Smooth muscle cell of the brain vasculature (primary cell): ENCODE results near the gene HOXB4.

Experiments
- DNase-seq: peaks from one replicate; pipeline ENCODE4 v3.0.0-alpha.2; 2012; ENCODE audit warnings: low read depth, low spot score

HOXB4 gene

DNA sequence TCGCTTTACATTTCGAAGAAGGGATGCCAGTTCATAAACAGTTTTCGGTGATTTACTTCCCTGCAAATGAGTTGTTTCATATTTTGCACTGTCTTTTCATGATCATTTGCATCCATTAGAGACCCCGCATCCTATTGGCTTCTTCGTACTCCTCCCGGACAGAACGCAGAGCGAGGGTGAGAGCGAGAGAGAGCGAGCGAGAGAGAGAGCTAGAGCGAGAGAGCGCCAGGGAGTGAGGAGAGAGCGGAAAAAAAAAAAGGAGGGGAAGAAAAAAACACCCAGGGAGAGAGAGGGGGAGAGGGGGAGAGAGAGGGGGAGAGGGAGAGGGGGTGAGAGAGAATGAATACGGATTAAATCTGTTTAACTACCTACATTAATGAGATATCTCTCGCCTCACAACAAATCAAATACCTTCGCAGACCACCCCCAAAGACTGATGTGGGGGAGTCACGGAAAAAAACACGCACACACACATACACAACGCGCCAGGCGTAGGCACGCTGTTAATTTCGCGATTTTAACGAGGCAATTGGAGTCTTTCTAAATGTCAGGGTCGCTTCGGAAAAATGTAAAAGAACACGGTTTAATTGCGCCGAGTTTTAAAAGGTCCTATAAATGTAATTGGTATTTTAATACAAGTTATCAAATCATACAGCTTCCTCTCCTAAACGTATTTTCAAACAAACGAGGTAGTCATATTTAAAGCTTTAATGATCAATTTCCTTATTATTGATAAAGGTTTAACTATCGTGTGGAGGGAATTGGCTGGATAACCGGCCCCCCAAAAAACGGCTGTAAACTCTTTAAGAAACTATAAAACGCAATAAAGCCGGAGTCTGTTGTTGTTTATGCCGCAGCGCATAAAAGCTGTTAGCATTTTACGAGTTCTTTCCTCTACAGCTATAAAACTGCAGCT is 37.2 kb upstream of the HOXB4 start, which contains the start of gene HOXB8:
Gene HOXB8 (minus strand): TSS at position 246 of the 916 bp plus-strand sequence. CDS start 588 bp downstream, outside the sequence.
- no peak for DNase-seq

DNA sequence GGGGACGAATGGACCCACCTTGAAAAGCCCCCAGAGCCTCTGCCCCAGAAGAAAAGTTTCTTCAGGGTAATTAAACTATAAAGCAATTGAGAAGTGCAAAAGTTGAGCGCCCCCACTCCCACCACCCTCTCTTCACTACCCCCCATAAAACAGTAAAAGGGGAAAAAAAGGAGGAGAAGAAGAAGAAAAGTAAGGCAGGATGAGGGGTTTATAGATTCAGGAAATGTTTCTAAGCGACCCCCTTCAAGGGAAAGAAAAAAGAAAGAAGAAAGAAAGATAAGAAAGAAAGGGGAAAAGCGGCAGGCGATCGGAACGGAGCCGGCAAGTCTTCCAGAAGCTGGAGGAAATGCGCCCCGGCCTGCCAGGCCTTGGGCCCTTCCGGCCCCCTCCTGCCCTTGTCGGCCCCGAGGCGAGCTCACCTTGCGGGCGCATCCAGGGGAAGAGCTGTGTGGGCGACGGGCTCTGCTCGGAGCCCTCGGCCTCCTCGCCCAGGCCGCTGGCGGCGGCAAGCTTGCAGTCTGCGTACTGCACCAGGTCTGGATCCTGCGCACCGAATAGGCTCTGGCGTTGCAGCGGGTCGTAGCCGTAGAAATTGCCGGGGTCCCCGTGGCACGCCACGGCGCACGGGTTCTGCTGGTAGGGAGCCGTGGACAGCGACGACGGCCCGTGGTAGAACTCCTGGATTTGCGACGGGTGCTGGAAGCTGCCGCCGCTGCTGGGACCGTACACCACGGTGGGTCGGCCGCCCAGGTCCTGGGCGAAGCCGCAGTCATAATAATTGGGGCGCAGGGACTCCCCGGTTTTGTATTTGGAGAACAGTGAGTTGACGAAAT is 35.9 kb upstream of the HOXB4 start:
- DNase-seq: no peak

DNA sequence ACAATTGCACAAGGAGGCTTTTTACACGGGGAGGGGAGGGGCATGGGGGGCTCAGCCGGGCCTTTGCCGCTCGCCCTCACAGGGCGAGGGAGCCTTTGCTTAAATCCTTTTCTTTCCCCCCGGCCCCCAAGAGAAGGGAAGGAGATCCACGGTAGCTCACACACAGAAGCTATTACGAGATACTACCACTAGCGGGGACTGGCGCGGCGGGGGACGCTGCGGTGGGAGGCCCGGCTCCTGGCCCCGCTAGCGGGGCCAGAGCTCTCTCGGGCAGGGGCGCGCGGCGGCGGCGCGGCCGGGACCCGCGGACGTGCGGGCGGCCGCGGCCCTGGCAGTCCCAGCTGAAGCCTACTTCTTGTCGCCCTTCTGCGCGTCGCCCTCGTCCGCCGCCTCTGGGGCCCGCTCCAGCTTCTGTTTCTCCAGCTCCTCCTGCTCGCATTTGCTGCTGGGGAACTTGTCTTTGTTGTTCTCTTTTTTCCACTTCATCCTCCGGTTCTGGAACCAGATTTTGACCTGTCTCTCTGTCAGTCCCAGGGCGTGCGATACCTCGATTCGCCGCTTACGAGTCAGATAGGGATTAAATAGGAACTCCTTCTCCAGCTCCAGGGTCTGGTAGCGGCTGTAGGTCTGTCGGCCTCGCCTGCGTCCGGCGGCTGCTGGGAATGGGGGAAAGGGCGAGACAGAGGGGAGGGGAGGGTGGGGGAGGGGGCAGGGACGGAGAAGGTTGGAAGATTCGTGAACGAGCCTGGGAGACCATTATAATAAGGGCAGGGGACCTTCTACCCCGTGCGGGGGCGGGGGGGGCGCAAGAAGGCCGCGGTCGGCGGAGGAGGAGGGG is 34.9 kb upstream of the HOXB4 start:
- no peak for DNase-seq

DNA sequence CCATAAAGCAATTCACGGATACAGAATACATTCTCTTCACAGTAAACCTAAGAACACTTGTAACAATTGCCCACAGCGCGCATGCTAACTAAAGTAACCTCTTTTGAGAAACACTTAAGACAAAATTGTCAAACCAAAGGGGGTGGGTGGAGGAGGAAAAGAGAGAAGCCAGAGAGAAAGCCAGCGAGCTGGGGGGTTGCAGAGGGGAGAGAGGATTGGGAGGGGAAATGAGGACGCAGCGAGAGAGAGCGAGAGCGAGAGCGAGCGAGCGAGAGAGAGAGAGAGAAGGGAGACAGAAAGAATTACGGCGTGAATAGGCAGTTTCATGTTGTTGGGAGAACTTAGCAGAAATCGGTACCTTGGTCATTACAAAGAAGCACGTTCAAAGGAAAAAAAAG is 34.3 kb upstream of the HOXB4 start:
- DNase-seq: no peak

DNA sequence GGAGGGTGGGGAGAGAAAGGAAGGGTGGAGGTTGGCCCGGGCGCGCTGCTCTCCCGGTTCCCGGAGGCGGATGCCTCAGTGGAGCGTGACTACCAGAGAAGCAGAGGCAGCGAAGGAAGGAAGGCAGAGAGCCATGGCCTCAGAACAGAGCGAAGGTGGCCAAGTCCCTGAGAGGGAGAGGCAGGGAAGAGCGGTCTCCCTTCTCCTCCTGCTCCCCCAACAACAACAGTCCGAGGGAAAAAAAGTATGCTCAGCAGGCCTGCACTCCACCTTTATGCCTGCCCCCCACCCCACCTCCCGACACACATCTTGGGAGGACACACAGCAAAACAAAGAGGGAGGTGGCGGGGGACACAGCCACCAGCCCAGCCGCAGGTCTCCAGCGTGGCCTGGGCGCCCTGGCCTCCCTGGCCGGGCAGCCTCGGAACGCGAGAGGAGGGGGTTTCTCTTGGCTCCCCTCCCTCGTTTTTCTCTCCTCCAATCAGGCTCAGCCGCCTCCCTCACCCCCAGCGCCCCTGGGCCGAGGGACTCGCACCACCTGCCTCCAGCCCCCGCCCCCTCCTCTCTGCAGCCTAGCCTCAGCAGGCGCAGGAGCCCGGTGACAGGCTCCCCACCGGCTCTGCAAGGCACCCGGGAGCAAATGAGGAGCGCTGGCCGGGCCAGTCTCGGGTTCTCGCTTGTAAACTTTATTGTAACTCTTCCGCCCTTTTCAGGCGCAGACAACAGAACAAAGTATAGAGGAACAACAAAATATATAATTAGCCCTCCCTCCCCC is 33.7 kb upstream of the HOXB4 start:
- DNase-seq: no peak

DNA sequence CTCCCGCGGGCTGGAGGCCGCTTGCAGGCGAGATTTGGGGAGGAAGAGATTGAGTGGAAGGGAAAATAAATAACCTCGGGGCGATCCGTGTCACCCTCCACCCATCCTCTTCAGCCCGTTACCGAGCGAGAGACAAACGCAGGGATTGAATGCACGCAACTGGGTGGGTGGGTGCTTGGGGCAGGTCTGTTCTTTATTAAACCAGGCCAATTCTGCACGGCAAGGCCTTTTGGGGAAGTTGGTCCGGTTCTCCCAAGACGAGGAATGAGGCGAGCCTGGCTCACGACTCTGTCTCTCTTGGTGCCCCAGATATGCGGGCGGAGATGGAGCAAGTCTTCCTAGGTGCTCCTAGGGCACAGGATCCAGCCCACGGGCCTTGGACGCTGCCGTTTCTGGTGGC is 33.1 kb upstream of the HOXB4 start:
- no peak for DNase-seq

DNA sequence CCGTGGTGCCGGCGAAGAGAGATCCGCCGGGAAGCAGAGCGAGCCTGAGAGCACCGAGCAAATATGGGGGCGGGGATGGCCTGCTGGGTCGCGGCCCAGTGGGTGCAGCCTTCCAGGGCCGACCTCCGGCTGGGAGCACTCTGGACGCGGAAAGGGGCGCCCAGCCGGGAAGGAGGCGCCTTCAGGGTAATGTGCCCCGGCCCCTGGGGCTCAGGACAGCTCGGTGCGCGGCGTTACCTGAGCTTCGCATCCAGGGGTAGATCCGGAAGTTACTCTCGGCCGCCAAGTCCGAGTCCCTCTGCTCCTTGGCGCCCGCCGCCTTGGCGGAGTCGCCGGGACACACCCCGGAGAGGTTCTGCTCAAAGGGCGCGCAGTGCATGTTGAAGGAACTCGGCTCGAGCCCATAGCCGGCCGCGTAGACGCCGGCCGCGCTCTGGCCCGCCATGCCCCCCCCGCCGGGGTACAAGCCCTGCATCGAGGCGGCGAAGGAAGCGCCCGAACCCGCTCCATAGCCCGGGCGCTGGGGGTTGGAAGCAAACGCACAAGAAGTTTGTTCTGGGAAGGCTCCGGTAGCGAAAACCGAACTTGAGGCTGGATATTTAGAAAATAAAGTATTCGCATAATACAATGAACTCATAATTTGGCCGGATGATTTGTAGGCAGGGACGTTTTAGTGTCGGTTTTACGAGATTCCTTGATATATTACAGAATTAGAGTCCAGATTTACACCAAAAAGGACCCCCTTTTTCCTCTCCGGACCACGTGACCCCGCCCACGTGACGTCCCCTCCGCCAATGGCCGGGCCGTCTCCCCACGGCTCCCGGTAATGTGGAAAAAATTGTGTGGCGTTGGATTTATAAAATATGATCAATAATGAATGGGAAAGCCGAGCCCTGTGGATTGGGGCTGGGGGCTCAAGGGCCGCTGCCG is 32.4 kb upstream of the HOXB4 start, which contains the start of gene HOXB7:
Gene HOXB7 (minus strand): TSS at position 736 of the 930 bp plus-strand sequence. CDS start 99 bp downstream, at position 637.
- DNase-seq: no peak

DNA sequence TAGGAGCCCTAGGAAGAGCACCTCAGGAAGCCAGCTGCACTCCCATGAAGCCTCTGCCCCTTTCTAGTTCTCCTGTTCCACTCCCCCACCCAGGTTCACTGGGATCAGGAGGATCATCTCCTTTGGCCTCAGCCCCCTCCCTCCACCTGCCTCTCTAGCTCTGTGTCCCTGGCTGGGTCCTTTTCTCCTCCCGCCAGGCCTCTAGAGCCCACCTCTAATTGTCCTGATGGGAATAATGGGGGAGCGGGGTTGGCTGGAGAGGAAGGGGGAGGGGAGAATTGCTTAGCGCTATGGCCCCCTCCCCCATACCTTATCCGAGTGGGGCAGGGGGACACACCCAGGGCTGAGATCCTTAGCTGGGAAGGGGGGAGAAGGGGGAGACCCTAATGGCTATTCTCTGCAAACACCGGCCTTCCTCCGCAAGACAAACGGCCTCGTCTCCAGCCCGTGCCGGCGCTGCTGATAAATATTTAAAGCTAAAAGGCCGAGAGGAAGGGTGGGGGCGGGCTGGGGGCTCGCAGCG is 31.7 kb upstream of the HOXB4 start:
- no peak for DNase-seq

DNA sequence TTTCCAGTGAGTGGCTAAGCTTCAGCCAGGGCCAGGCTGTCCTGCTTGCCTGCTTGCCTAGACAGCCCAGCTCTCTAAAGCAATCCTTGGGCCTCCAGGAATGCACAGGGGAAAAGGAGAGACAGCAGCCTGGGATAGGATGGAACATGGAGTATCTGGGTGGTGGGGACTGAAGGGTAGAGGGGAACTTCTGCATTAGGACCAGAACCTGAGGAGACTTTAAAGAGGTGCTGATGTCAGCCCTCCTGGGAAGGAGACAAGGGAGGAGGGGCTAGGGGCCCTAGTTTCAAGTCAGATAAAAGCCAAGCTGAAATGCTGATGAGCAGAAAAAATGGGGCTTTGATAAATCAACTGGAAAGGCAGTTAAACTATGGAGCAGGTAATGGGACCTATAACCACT is 30.9 kb upstream of the HOXB4 start:
- DNase-seq: no peak

DNA sequence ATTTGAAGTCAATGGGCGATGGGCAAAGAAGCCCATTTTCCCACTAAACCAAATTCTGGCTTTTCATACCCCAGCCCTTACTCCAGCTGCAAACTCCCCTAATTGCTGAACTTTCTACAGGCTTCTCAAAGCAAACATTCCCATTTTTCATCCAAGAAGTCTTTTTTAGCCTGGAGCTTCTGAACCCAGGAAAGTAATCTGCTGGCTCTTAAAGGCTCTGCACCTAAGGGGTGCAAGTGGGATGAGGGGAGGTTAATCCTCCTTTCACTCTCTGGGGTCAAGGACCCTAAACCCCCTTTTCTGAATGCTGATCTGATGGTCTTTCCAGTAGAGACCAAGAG is 30.3 kb upstream of the HOXB4 start:
- DNase-seq: no peak

DNA sequence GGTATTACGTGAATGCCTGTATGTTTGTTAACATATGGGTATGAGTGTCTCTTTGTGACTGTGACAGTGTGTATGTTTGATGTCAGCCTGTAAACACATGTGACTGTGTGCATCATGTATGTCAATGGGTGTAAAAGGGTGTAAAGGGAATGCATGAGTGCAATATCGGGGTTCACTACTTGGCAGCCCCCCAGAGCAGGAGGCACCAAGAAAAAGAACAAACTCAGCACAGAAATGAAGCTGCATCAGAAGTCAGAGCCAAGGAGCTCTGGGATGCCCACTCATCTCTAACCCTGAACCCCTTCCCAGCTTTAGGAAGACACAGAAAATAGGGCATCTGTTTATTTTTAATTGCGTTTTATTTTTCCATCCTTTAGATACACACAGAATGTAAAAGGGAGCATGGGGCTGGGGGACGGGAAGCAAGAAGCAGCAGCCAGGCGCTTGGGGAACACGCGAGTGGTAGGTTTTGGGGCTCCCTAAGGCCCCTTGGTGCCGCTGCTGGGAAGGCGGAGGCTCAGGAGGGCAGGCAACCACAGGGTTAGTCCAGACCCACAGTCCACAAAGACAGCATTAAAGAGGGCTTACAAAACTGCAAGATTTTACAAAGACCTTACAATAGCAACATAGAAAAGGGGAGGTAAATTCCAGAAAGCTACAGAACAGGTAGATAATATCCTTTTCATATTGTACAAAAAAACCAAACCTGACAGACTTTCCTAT is 28.9 kb upstream of the HOXB4 start:
- DNase-seq: no peak

DNA sequence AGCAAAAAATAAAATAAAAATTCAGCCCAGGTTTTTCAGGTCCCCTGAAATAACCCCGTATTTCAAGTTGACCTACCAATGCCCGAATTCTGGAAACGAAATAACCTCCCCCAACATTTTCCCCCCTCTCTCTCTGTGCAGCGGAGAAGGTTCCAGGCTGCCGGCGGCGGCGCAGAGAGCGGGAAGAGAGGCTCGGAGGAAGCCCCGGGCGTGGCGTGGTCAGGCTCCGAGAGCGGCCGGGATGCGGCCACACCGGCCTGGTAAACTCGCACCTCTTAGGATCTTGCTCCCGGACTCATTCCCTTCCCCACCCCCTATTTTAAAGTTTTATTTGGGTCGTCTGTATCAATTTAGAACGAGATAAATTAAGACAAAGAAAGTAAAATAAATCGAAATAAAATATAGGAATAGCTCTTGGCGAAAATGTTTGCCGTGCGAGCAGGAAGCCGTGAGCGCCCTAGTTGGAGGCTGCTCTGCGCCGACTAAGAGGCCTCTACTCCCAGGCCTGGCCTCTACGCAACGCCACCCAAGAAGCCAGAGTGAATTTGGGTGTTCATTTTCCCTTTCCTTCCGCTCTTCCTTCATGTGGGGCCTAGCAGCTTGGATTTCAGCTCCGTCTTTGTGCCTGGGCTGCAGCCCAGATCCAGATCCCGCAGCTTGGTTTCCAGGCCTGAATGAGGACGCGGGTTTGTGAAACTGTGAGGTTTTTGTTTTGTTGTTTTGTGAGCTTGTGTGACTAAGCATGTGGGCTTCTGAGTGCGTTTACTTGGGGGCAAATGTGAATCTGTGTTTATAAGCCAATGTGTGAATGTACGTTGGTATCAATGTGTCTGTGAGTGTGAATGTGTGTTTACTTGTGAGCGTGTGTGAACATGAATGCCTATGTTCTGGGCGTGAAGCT is 28.1 kb upstream of the HOXB4 start:
- no peak for DNase-seq

DNA sequence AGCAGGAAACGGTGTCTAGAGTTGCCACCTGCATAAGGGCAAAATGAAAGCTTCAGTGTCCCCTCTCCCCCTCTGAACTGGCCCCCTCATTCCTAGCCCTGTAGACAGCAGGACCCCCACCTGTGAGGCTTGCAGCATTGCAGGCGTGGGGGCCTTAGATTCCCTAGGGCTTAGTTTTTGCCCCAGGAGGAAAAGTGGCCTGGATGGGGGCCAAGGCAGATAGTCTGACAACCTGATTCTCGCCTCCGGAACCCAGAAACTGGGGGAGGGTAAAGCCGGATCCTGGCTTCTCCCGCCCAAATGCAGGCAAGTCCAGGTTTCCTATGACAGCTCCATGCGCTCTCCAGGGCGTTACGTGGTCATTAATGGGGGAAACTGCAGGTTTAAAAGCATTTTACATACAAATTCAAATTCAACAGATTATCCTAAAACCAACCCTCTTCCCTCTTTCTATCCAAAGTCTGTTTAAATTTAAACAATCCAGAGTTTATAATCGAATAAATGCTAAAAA is 27.3 kb upstream of the HOXB4 start:
- DNase-seq: no peak

DNA sequence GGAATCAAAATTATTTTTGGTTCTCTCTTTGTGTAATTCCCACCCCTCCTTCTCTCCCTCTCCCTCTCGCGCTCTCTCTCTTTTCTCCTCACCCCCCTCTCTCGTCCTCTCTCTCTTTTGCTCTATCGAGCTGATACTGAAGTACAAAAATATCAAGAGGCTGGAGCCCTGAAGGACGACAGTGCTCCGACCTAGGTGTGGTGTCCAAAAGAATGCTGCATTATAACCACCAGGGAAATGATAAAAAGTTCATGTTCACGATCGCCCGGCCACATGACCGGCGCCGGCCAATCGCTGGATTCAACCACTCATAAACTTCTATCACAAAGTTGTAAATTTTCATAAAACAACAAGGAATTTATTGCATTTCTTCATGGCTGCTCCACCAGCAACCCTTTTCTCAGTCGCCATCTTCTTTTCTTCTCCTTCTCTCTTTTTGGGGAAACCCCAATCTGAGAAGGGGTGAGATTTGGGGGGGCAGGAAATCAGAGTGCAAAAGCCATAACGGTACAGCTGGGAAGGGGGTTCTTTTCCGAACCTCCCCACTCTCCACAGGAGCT is 26.7 kb upstream of the HOXB4 start, which contains the start of gene HOXB6:
Gene HOXB6 (minus strand): TSS at position 217 of the 560 bp plus-strand sequence. CDS start 6,836 bp downstream, outside the sequence.
- DNase-seq: no peak

DNA sequence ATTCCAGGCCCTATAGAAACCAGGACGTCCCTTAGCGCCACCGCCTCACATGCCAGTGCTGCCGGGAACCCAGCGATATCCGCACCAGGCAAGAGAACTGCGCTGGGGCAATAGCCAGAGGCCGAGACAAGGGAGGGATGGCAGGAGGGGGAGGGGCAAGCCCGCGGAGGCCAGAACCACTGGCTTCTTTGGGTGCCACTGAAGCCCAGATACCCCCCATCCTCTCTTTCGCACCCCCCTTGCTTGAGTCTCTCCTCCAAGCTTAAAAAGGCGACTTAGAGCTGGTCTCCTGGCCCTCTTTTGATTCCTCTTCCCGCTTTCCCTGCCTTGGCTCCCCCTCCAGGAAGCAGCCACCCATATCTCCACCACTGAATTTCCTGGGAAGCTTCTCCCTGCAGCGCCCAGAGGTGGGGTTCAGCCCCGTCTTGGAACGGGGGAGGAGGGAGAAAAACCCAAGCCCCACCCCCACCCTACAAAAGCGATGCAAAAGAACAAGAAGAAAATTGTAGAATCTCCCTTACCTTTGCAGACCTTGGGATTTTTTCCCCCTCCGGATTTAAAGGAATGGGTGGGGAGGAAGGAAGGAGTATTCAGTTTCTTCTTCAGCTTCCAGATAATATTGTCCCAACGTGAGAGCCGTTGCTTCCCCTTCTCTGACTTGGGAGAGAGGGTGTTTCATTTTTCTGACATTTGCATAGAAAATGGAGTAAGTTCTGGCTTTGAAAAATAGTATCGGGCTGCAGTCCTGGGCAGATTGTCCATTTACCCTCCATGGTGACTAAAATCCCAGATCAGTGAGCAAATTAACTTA is 26.0 kb upstream of the HOXB4 start:
- no peak for DNase-seq
